HG02798 (cell line): Measurements from ENCODE around the gene NSUN5.

Experiments used
- ATAC-seq: cut with Tn5 transposase; IDR thresholded peaks from one replicate; pipeline ENCODE4 v1.9.1; 2021; ENCODE audit warnings: mild to moderate bottlenecking; ENCODE audit not compliant: unreplicated experiment, poor library complexity

The NSUN5 gene

DNA sequence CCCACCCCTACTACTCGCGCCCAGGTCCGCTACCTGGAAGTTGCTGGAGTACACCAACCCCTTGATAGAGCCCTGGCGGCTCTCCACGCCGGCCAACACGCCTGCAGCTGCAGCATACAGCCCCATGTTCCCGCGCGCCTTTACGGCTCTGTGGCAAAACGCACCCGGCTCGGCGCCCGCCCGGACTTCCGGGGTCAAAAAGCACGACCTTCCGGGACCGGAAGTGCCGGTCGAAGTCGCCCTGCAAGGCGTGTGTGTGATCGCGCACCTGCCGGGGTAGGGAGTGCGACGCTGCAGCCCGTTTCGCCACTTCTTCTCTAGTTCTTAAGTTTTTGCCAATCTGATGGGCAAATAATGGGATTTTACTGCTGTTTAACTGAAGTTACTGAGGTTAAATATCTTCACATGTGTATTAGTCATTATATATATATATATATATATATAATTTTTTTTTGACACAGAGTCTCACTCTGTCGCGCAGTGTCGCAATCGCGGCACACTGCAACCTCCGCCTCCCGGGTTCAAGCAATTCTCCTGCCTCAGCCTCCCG lies at the start of gene NSUN5:
Gene NSUN5 (minus strand): TSS at position 162 of the 550 bp plus-strand sequence. CDS start 36 bp downstream, at position 126.
- ATAC-seq: peak; percentile 90

DNA sequence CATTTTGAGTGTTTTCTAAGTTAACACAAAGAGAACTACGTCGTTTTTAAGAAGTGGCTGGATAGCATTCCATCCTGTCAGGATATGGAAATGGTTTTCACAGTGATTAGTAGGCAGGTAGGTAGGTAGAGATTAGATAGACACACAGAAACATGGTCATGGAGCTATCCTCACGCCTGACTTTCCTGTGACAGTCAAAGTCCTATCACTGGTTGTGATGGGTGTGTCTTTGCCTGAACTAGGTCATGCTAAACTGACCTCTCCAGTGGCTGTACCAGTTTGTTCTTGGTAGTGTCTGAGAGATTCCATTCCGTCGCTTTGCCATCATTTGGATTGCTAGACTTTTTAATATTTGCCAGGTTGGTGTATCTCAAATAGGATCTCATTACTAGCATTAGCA lies 47.5 kb upstream of the NSUN5 start:
- ATAC-seq: no peak

DNA sequence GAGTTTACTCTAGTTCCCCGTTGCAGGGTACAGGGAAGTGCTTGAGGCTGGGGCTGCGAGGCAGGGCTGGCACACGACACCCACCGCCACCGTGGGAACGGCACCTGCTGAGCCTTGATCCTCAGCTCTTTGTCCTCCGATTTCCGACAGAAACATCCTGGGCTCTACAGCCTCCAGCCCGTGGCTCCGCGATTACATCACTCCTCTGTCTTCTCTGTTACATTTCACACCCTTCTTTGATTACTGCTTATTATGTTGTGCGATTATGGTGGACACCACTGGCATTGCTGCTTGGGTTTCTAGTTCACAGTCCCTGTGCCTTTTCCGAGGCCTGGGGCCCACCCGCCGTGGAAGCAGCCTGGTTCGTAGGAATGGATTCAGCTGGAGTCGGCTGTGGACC lies 46.2 kb upstream of the NSUN5 start:
- no peak for ATAC-seq

DNA sequence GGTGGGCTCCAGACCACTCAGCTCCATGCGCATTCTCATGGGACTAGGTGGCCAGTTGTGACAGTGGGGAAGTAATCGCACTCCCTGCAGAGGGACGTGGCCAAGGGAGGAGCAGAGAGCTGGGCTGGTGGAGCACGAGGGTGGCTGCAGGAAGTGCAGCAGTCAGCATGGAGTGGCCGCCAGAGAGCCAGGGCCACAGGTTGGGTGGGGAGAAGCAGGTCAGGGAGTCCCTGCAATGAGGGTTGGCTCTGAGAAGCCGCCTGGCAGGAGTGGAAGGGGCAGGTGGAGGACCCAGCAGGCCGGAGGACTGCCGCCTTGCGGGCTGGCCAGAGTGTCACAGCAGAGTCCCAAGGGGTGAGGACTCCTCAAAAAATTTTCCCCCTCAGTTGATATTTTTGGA lies 45.6 kb upstream of the NSUN5 start:
- no peak for ATAC-seq

DNA sequence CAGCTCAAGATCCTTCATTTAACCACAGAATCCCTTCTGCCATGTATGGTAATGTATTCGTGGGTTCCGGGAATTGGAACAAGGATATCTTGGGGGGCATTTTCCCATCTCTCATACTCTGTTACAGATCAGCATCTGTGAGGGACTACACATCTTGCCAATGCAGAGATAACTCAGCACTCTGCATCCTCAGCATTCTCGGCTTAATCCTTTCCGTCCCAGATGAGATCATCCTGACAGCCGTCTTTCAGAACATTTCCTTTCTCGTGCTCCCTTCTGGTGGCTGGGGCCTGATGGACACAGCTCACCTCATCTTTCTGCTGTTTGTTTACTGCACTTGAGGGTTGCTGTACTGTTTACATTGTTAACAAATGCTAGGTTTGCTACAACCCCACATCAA lies 44.6 kb upstream of the NSUN5 start:
- ATAC-seq: no peak

DNA sequence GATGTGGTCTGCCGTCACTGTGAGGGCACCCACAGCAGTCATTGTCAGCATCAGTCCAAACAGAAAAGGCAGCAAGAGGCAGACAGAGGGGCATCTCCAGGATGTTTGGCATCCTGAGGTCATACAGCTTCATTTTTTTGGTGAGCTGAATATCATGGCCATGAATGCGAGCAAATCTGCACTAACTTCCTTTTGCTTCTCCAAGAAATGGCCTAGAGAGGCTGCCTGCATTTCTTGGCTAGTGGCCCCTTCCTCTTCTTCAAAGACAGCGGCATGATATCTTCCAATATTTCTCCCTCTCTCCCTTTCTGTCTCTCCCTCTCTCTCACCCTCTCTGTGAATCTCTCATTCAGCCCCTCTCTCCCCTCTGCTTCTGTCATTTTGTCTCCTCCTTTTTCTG lies 44.2 kb upstream of the NSUN5 start:
- ATAC-seq: no peak

DNA sequence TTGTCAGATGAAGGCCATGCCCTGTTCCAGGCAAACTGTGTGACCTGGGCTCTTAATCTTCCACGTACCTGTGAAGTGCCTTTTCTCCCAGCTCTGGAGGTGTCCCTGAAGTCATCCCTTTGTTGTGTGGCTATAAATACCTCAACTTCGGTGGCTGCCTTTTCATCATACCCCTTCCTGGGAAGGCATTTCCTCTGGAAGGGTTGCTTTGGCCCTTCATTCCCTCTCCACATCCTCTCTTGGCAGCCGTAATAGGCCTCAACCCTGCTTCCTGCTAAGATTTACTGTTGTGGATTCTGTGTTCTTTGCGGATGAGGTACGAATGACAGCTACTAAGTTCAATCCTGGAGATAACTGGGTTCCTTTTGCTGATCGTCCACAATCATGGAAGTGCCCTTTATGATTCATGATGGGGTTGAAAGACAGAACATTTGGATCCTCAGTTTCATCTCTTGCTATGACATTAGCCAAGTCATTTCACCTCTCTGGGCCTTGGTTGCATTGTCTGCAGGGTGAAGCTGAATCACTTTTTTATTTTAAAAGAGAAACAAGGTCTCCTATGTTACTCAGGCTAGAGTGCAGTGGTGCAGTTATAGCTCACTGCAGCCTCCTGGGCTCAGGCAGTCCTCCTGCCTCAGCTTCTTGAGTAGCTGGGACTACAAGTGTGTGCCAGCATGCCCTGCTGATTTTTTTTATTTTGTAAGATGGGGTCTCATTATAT lies 43.0 kb upstream of the NSUN5 start:
- no peak for ATAC-seq

DNA sequence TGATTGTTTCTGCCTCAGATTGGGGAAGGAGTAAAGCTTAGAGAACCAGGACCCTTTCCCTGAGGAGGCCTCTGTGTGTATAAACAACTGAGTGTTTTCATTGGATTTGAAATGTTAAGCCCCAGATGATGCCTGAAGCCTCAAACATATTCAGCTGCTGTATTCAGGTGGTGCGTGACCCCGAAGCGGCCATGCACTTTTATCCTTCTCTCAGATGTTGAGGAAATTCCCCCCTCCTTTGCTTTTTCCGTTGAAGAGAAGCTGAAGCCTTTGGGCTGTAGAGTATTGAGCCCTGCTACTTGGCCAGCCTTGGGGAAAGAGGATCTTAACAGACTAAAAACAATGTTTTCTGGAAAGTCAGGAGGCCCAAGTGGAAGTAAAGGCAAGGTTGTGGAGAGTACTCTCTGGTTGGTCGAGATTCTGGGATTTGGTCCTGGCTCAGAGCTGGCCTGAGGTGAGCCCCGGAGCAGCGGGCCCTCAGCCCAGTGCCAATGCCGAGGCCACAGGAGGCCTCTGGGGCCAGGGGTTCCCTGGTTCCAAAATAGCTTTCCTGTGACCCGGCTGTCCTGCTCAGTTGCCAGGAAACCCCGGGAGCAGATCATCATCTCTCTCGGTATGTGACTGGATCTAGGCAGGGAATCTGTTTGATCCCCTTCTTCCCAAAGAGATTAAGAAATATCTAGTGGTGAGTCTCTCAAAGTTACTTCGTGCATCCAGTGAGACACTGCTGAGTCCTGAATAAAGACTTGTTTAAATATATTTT lies 41.9 kb upstream of the NSUN5 start:
- ATAC-seq: no peak

DNA sequence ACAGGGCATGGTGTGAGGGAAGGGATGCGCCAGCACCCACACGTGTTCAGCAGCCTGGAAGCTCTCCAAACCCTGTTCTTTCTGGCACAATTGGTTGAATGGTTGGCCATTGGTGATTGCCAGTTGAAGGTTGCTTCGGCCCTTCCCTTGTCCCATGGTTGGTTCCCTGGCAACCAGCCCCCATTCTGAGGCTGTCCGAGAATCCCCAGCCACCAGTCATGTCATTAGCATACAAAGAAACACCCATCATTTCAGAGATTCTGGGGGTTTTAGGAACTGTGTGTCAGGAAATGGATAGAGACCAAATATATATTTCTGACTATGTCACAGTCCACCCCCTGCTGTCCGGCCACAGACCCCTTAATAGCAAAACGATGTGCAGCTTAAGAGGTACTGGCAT lies 41.1 kb upstream of the NSUN5 start:
- no peak for ATAC-seq

DNA sequence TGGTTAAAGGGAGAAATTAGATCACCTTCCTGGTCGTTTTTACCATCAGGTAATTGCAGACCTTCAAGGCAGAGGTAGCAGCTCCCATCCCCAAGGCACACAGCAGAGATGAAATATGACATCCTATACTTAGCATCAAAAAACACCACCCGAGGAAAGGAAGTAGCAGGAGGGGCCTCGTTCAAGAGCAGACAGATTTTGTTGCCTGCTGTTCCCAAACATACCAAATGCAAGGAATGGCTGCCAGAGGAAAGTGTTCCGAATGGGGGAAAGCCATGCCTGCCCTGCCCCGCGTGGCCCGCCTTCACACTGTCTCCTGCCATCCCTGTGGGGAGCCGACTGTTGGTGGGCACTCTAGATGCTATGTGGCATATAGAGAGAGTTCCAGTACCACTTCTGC lies 37.3 kb upstream of the NSUN5 start:
- ATAC-seq: no peak

DNA sequence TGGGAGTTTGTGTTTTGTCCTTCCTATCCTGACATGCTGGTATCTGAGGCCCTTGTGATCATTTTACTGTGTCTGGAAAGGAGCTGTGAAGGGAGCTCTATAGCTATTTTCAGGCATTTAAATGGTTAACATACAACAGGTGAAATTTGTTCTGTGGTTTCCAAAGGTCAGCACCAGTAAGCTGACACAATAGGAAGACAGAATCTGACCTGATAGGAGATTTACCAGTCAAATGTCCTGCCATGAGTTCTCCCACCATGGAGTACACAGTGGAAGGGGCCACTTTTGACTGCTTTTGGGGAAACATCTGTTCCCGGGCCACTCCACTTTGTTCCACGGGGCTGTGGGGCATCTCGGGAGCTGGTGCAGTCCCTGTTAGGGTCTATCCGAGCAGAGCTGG lies 36.9 kb upstream of the NSUN5 start:
- no peak for ATAC-seq

DNA sequence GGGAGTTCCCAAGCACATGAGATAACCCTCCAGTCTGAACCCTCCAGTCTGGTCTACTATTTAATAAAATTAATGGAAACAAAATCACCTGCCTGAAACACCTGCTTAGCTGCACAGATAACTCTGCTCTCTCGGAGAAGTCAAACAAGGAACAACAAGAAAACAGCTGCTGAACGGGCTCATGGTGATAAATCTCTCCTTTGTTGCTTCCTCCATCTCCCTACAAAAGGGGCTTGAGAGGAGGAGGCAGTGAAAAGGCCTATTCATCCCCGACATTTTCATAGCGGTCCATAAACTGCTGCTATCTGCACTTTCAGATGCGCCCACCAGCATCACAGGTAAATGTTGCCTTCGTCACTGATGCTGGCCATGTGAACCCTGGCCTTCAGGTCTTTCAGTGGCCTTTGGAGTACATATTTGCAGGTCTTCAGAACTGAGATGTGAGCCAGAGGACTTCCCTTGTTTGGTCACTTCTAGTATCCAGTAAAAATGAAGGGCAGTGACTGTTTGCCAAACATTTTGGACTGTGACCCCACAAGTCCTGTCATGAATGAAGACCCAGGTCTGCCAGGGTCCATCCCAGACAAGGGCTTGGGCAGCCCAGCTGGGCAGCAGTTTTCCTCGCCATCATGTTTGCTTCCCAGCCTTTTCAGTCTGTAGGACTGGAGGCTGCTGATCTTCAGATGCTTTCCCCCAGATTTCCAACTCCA lies 35.2 kb upstream of the NSUN5 start:
- no peak for ATAC-seq

DNA sequence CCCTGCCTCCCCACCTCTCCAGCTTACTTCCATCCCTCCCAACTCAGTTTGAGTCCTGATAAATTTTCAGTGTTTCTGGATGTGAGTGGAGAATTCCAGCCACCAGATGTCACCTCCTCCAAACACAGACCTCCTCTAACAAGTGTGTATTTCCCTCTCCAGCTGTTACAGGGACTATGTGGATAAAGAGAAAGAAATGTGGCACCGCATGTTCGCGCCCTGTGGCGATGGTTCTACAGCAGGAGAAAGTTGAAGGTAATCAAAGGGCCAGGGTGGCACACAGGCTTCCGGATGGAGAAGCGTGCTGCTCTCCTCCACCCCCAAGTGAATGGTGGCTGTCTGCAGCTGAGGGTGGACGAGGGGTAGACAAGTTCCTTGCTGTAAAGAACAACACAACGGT lies 34.0 kb upstream of the NSUN5 start:
- ATAC-seq: no peak

DNA sequence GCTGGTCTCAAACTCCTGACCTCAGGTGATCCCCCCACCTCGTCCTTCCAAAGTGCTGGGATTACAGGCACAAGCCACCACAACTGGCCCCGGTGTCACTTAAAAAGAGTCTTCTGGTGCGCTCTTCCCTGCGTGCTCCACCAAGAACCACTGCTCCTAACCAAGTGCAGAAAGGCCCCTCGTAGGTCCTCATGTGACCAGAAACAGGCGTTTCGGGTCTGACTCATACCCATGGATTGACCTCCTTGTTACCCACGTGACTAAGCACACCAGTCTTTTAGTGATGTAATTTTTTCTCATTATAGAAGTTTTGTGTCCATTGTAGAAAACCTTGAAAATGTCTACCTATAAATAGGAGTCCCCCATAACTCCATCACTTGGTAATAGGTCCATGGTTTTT lies 33.3 kb upstream of the NSUN5 start:
- ATAC-seq: no peak

DNA sequence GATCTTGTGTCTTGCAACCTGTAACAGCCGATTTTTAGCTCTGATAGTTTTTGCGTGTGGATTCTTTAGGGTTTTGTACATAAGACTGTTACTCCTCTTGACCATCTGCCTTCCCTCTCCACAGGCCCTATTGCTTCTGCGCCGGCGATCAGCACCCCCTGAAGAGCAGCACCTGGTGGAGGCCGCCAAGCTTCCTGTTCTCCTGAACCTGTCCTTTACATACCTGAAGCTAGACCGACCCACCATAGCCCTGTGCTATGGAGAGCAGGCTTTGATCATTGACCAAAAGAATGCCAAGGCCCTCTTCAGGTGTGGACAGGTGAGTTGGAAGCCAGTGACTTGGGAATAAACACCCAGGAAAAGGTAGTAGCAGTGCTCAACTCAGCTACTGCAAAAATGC lies 31.9 kb upstream of the NSUN5 start:
- no peak for ATAC-seq

DNA sequence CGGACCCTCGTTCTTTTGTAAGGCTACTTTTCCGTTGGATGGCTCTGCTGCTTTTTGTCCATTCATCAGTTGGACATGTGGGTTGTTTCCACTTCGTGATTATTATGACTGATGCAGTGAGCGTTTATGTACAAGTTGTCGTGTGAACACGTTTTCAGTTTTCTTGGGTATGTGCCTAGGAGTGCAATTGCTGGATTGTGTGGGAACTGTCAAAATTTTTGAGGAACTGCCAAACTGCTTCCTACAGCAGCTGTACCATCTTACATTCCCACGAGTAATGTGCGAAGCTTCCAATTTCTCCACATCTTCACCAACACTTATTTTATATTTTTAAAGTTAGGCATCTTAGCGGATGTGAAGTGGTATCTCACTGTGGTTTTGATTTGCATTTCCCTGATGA lies 29.7 kb upstream of the NSUN5 start:
- ATAC-seq: no peak

DNA sequence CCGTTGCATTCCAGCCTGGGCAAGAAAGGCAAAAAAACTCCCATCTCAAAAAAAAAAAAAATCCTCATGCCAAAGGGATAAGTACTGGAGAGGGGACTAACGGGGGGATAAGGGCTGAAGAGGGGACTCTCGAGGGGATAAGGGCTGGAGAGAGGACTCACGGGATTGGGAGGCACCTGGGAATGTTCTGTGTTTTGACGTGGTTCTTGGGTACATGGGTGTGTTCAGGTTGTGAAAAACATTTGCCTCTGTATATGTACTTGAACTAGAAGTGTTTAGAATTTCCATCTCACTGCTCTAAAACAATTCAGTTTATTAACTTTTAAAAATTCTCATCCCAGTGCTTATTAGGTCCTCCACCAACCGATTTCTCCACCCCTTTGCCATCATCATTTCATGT lies 23.8 kb upstream of the NSUN5 start:
- ATAC-seq: no peak

DNA sequence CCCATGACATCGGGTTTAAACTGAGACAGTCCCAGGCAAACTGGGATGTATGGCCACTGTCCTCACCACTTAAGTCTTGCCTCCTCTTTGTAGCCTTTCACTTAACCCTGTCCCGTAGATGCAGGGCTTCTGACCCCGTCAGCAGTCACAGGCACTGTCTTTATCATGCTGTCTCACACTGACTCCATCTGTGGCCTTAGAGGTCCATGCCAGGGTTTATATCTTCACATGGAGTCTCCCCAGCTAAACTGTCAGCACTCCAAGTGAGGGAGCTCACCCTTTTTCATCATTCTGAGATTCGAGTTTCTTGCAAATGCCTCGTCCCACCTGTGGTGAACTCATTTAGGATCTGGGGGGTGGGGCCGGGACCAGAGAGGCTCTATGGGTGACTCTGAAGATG lies 22.1 kb upstream of the NSUN5 start:
- ATAC-seq: no peak

DNA sequence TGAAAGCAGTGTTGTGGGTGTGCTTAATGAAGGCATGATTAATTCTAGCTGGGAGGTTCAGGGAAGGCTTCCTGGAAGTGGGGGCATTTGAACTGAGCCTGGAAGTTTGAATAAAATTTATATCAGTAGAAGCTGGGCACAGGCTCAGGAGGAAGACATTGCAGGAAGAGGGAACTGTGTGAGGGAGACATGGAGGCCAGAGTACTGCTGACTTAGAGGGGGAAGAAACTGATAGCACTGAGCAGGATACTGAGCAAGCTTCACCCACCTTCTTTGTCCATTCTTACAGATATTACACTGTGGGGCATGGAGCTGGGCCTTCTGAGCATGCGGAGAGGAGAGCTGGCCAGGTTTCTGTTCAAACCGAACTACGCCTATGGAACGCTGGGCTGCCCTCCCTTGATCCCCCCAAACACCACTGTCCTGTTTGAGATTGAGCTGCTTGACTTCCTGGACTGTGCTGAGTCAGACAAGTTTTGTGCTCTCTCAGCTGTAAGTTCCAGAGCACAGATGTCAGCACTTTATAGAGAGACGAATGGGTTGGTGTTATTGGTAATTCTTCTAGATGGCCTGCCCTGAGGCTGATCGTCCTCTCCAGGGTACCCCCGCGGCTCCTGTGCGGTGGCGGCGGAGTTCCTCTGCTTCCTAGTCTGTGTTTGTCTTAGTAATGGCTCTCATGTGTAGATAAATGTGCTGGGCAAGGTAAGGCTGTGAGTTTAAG lies 21.4 kb upstream of the NSUN5 start:
- ATAC-seq: no peak

DNA sequence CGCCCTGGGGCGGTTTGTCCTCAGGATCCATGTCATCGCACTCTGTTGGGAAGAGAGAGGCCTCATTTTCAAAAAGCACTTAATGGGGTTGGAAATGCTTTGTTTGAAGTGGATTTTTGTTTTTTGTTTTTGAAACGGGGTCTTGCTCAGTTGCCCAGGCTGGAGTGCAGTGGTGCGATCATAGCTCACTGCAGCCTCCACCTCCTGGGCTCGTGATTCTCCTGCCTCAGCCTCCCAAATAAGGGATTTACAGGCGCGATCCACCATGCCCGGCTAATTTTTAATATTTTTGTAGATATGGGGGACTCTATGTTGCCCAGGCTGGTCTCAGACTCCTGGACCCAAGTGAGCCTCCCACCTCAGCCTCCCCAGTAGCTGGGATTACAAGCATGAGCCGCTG lies 20.1 kb upstream of the NSUN5 start:
- no peak for ATAC-seq
